Measurements from ENCODE around the gene SLC39A11.
"Not testable (repeated sequence)": the region's sequence is repeated elsewhere in the genome, so short reads cannot be mapped to it uniquely, and the experiment has no call there.

SLC39A11 gene

GRCh38 chr17:72901657-72902056 is 190.8 kb downstream of the SLC39A11 start:
- no peak for DNase-seq

- no peak for DNase-seq
Measured at GRCh38 chr17:72901083-72901482, 191.4 kb downstream of the SLC39A11 start.

- DNase-seq: no peak
Measured at GRCh38 chr17:72900654-72900971, 191.9 kb downstream of the SLC39A11 start.

GRCh38 chr17:72898725-72899124 is 193.8 kb downstream of the SLC39A11 start:
- DNase-seq: no peak

- DNase-seq: not testable (repeated sequence)
Measured at GRCh38 chr17:72896288-72896687, 196.2 kb downstream of the SLC39A11 start.

GRCh38 chr17:72891627-72892026 is 200.9 kb downstream of the SLC39A11 start:
- no peak for DNase-seq

GRCh38 chr17:72890711-72891110 is 201.8 kb downstream of the SLC39A11 start:
- DNase-seq: no peak

GRCh38 chr17:72887917-72888316 is 204.6 kb downstream of the SLC39A11 start:
- DNase-seq: no peak

GRCh38 chr17:72887322-72887721 is 205.2 kb downstream of the SLC39A11 start:
- DNase-seq: no peak

GRCh38 chr17:72886622-72887021 is 205.9 kb downstream of the SLC39A11 start:
- DNase-seq: no peak

GRCh38 chr17:72884066-72884465 is 208.4 kb downstream of the SLC39A11 start:
- no peak for DNase-seq

- no peak for DNase-seq
Measured at GRCh38 chr17:72883351-72883750, 209.1 kb downstream of the SLC39A11 start.

- no peak for DNase-seq
Measured at GRCh38 chr17:72882426-72882825, 210.1 kb downstream of the SLC39A11 start.

GRCh38 chr17:72879877-72880276 is 212.6 kb downstream of the SLC39A11 start:
- no peak for DNase-seq

GRCh38 chr17:72878975-72879660 is 213.4 kb downstream of the SLC39A11 start:
- no peak for DNase-seq

GRCh38 chr17:72877348-72877747 is 215.1 kb downstream of the SLC39A11 start:
- no peak for DNase-seq

- no peak for DNase-seq
Measured at GRCh38 chr17:72876413-72876812, 216.1 kb downstream of the SLC39A11 start.

GRCh38 chr17:72875361-72875760 is 217.1 kb downstream of the SLC39A11 start:
- DNase-seq: no peak

- DNase-seq: no peak
Measured at GRCh38 chr17:72872396-72872795, 220.1 kb downstream of the SLC39A11 start.

GRCh38 chr17:72870367-72870985 is 222.0 kb downstream of the SLC39A11 start:
- no peak for DNase-seq

GRCh38 chr17:72869630-72870029 is 222.9 kb downstream of the SLC39A11 start:
- no peak for DNase-seq

- DNase-seq: no peak
Measured at GRCh38 chr17:72865954-72866353, 226.5 kb downstream of the SLC39A11 start.

- DNase-seq: no peak
Measured at GRCh38 chr17:72863526-72864211, 228.8 kb downstream of the SLC39A11 start.

GRCh38 chr17:72862276-72862999 is 230.1 kb downstream of the SLC39A11 start:
- DNase-seq: no peak

Measured in CD4-positive, alpha-beta T cell treated with Interleukin-4 for 4 hours (primary cell).